Measurements from ENCODE around the gene PAPSS2. TPM values are rescaled to one million over a fixed set of nuclear protein-coding genes. Genes with fewer than 3 reads are reported as not detected.

The PAPSS2 gene
- total RNA-seq, 1 donor from 2014 or later: 1.3 TPM

GRCh38 chr10:87713707-87714106, 54.0 kb downstream of the PAPSS2 start:
- Mint-ChIP-seq H3K27me3 (ENCODE audit: low read depth) (no peaks in the 10 kb centered on the region), H3K36me3 (ENCODE audit: low read depth) (no peaks in the 10 kb centered on the region), H3K9me3 (no peaks in the 10 kb centered on the region), H3K27ac (ENCODE audit: unreplicated experiment) (no peak overlapping the region), H3K4me3 (no peak overlapping the region), H3K4me1 (no peaks in the 10 kb centered on the region)
- no peak for DNase-seq (ENCODE audit: low read depth, low spot score)
- TF ChIP-seq CTCF (conservative IDR thresholded peaks at IDR 0.05): no peak

GRCh38 chr10:87715552-87716347, 56.1 kb downstream of the PAPSS2 start:
- Mint-ChIP-seq H3K27ac (ENCODE audit: unreplicated experiment) (no peak overlapping the region), H3K36me3 (ENCODE audit: low read depth) (no peaks in the 10 kb centered on the region), H3K27me3 (ENCODE audit: low read depth) (no peaks in the 10 kb centered on the region), H3K4me1 (no peaks in the 10 kb centered on the region), H3K9me3 (no peaks in the 10 kb centered on the region), H3K4me3 (no peak overlapping the region)
- no peak for TF ChIP-seq CTCF (conservative IDR thresholded peaks at IDR 0.05)
- no peak for DNase-seq (ENCODE audit: low read depth, low spot score)

DNA sequence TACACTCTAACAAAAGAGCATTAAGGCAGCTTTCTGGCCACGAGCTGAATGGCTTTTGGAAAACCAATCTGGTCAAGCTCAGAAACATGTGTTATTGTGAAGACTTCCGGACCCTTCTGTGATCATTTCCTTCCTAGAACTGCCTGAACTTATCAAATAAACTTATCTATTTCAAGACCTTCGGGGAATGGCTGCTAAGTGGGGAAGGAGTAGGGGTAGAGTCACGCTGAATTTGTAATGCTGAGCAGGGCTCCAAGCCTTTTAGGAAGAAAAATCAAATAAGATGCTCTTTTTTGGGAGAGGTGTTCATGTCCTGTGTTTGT, 56.6 kb downstream of the PAPSS2 start:
- no peaks in the 10 kb centered on the region for H3K36me3 Mint-ChIP-seq (ENCODE audit: low read depth)
- DNase-seq (ENCODE audit: low read depth, low spot score): no peak
- H3K4me3 Mint-ChIP-seq: no peak overlapping the region
- H3K27ac Mint-ChIP-seq (ENCODE audit: unreplicated experiment): no peak overlapping the region
- H3K4me1 Mint-ChIP-seq: no peaks in the 10 kb centered on the region
- no peak for TF ChIP-seq CTCF (conservative IDR thresholded peaks at IDR 0.05)
- no peaks in the 10 kb centered on the region for H3K27me3 Mint-ChIP-seq (ENCODE audit: low read depth)
- H3K9me3 Mint-ChIP-seq: no peaks in the 10 kb centered on the region

DNA sequence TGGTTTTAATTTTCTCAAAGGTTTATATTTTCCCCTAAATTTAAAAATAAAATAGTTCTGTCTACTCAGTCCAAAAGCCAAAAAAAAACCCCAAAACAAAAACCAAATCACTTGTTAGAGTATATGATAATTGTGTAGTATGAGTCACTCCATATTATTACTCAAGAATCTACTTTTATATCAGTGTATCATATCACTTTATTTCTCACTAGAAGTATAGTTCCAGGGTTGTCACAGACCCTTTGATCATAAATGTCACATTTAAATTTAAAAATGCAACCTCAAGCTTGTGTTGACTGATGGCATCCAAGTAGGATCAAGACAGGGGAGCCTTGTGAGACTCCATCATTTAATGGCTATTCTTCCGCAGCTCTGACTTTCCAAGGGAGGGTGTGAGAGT, 61.0 kb downstream of the PAPSS2 start:
- Mint-ChIP-seq H3K4me3 (no peak overlapping the region), H3K4me1 (peaks cover 6% of the 10 kb centered on the region), H3K27ac (ENCODE audit: unreplicated experiment) (no peak overlapping the region), H3K9me3 (no peaks in the 10 kb centered on the region), H3K27me3 (ENCODE audit: low read depth) (no peaks in the 10 kb centered on the region), H3K36me3 (ENCODE audit: low read depth) (no peaks in the 10 kb centered on the region)
- no peak for TF ChIP-seq CTCF (conservative IDR thresholded peaks at IDR 0.05)
- no peak for DNase-seq (ENCODE audit: low read depth, low spot score)

GRCh38 chr10:87721781-87722180, 62.1 kb downstream of the PAPSS2 start:
- H3K36me3 Mint-ChIP-seq (ENCODE audit: low read depth): no peaks in the 10 kb centered on the region
- peaks cover 6% of the 10 kb centered on the region for H3K4me1 Mint-ChIP-seq
- H3K27ac Mint-ChIP-seq (ENCODE audit: unreplicated experiment): no peak overlapping the region
- no peaks in the 10 kb centered on the region for H3K27me3 Mint-ChIP-seq (ENCODE audit: low read depth)
- no peak overlapping the region for H3K4me3 Mint-ChIP-seq
- H3K9me3 Mint-ChIP-seq: no peaks in the 10 kb centered on the region
- TF ChIP-seq CTCF (conservative IDR thresholded peaks at IDR 0.05): no peak
- DNase-seq (ENCODE audit: low read depth, low spot score): no peak
